AG08395 (cell line): ENCODE results near the gene PCDH19.
"Not testable (repeated sequence)": the region's sequence is repeated elsewhere in the genome, so short reads cannot be mapped to it uniquely, and the experiment has no call there.

Experiments used
- DNase-seq: peaks from one replicate; pipeline ENCODE4 v3.0.0; 2012; ENCODE audit warnings: mixed read lengths, low spot score

PCDH19 gene, protein sequence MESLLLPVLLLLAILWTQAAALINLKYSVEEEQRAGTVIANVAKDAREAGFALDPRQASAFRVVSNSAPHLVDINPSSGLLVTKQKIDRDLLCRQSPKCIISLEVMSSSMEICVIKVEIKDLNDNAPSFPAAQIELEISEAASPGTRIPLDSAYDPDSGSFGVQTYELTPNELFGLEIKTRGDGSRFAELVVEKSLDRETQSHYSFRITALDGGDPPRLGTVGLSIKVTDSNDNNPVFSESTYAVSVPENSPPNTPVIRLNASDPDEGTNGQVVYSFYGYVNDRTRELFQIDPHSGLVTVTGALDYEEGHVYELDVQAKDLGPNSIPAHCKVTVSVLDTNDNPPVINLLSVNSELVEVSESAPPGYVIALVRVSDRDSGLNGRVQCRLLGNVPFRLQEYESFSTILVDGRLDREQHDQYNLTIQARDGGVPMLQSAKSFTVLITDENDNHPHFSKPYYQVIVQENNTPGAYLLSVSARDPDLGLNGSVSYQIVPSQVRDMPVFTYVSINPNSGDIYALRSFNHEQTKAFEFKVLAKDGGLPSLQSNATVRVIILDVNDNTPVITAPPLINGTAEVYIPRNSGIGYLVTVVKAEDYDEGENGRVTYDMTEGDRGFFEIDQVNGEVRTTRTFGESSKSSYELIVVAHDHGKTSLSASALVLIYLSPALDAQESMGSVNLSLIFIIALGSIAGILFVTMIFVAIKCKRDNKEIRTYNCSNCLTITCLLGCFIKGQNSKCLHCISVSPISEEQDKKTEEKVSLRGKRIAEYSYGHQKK (N-terminal part only)

DNA sequence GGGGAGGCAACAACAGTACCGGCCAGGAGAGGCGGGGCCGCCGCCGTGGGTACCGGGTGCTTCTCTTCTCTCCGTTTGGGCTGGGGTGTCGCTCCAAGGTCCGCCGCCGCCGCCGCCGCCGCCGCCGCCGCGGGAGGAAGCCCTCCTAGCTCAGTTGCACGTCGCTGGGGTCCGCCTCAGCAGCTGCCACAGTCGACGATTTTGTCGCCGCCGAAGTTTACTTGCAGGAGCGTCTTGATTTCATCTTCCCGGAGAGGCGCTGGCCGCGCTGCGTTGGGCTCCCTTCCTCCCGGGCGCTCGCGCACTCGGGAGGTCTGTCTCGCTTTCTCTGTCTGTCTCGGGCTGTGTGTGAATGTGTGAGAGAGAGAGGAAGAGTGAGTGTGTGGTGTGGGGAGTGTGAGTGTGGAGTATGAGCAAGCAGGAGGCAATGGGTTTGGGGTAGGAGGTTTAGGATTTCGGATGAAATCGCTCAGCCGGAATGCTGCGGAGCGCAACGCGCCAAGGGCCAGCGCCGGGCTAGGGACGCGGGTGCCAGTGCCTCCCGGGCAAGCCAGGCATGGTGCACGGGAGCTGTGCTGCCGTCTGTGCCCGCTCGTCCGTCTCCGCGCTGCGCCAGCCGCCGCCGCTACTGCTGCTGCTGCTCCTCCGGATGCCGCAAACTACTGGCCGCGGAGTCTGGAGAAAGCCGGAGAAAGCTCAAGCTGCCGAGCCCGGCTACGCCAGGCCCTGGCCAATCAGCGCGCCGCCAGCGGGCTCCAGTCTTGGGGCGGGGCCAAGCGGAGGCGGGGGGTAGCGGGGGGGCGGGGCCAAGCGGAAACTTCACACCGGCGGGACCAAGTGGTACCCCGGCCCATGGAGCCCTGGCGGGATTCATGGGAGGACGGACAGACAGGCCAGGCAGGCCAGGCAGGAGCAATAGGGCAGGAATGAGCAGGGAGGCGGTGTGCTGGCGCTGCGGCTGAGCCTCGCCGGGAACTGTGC, at the start of gene PCDH19:
TSS of gene PCDH19 (minus strand) at position 664 of the 981 bp plus-strand sequence. CDS start 1,676 bp downstream, outside the sequence.
- peak; percentile 70 for DNase-seq

DNA sequence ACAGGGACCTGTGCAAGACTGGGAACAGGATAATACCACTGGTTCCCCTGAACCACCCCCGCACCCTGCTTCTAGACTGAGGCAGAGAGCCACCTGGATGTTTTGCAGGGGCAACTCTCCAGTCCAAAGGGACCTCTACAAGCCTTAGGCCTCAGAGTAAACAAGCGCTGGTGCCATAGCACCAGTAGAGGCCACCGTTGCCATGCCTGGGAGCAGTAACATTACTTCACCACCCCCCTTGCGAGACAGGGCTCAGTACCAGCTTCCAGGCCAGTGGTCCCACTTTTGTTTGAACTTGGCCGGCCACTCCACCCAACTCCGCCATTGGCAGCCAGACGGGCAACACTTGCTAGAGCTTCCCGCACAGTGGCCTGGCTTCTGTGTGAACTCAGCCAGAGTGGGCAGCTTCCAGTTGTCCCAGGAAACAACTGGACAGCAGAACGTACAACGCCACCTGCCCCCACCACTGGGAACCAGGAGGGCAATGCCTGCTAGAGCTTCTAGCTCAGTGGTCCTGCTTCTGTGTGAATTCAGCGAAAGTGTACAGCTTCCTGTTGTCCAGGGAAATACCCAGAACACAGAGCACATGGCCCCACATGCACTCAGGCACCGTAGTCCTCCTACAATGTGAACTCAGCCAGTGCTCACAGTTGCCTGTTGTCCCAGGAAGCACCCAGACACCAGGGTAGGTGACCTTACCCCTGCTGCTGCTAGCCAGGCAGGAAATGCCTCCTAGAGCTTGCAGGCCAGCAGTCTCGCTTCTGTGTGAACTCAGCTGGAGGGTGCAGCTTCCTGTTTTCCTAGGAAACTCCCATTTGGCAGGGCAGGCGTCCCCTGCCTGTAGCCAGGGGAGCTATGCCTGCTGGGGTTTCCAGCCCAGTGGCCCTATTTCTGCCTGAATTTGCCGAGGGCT, 39.9 kb upstream of the PCDH19 start:
- no peak for DNase-seq

- DNase-seq = peak; percentile 68
Observed at GRCh38 chrX:100447655-100448397, 37.8 kb upstream of the PCDH19 start.

DNA sequence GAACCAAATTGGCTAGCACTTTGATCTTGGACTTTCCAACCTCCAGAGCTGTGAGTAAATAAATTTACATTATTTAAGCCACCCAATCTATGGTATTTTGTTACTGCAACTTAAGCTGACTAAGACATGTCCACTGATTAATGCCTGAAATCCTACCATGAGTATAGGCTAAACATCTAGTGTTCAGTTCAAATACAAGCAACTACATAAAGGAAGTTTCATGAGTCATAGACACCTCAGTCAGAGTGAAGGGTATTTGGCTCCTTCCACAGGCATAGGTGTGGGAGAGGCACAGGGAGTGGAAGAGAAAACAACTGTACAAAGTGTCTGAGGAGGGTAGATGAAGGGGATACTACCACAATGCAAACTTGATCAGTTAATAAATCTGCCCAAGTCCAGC, 35.5 kb upstream of the PCDH19 start:
- no peak for DNase-seq

- DNase-seq = not testable (repeated sequence)
Observed at GRCh38 chrX:100441321-100441720, 31.2 kb upstream of the PCDH19 start.

DNA sequence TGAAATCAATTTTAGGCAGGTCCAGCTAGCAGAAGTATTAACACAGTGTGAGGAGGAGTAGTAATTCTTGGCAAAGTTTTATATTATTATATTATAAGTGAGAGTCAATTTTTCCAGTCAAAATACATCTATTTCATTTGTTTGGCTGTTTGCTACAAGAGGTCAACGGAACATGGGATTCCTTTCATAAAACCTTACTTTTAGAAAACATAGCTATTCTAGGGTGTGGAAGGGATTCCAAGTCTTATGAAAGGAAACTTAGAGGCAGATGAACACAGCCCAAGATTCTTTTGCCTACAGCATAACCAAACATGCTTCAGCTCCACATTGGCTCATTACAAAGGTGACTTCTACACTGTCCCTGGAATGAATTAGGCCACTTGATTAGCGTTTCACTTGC, 29.9 kb upstream of the PCDH19 start:
- no peak for DNase-seq

DNA sequence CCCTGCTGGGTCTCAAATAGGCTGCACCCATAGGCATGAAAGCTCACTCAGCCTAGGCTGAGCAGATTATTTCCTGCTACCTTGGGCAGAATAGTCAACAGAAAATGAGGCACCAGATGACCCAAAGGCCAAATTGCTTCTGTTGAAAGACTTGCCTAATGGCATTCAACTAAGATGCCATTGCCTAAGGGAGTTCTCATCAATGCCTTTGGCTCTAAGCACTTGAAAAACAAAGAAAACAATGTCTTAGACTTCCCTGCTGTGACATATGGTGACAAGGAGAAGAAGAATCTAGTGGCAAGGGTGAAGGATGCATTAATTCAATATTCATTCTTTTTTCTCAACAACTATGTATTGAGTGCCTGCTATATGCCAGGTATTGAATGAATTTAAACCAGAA, 25.7 kb upstream of the PCDH19 start:
- no peak for DNase-seq

DNA sequence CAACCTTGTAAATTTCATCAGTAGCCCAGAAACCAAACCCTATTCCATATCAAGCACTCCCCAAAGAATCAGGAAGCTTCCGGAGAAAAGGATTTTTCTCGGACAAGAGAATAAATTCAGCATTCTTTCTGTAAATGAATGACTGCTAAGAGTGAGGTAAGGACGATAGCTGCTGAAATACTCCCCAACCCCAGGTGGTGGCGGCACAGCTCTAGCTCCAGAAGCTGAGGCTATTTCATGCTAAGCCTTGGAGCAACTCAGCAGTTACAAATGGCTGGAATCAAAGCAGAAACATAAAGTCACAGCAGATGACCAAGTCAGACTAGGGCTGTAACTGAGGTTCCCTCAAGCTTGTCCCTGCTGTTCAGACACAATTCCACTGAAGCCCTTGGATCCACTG, 13.9 kb upstream of the PCDH19 start:
- DNase-seq = peak; percentile 17

GRCh38 chrX:100418556-100418955, 8.5 kb upstream of the PCDH19 start:
- no peak for DNase-seq

DNA sequence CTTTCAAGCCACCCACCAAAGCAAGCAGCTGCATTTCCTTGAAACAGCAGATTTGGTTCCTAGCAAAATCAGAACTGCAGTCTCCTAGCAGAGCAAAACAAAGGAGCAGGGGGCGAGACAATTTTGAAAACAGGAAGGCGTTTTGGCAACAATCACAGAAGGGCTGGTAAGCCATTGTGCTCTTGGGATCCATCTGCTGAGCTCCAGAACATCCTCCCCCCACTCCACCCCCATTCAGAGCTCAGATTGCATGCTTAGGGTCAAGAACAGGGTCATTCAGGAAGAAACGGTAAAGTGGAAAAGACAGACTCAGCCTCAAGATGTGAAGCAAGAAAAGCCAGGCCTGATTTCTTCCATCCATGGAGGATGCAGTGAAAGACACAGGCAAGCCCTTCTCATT, 7.6 kb upstream of the PCDH19 start:
- DNase-seq = no peak

GRCh38 chrX:100413229-100413628, 3.2 kb upstream of the PCDH19 start:
- DNase-seq = peak; percentile 70

GRCh38 chrX:100411802-100412715, 2.0 kb upstream of the PCDH19 start:
- DNase-seq = no peak

- no peak for DNase-seq
Observed at GRCh38 chrX:100410901-100411801, 1.1 kb upstream of the PCDH19 start.

DNA sequence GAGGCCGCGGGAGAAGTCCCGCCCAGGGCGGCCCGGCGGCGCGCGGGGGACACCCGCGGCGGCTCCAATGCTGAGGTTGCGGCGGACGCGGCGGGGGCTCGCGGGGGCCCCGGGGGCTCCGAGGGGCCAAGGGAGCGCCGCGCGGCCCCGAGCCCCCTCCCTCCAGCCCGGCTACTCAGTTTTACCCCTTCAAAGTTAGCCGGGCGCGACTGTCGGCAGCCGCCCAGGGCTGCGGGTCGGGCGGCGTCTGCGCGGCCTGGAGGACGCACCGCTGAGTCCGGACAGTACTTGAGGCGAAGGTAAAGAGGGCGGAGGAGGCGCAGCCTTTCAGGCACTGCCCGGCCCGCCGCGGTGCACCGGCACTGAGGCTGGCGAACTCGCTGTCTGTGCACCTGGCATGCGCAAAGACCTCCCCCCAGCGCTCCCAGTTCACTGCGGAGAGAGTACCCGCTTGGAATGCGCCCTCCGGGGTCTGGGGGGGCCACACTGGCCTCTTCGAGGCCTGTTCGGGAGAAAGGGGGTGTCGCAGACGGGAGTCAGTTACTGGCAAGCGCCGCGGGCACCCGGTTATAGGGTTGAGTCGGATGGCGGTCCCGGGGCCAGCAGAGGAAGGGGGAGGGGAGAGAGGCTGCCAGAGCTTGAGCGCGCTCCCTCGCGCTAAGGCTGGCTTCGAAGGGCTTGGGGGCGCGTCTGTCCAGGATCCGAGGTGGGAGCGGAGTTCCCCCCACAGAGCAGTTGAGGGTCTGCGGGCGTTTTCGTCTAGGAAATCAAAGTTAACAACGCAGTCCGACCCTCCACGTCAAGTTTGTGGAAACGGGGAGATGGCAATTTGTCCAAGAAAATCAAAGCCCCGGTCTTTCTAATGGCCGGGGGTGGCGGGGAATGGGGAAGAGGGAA, 1.1 kb downstream of the PCDH19 start:
- no peak for DNase-seq

GRCh38 chrX:100407784-100408712, 2.0 kb downstream of the PCDH19 start:
- no peak for DNase-seq
